ENCODE measurements around the gene COTL1.
"Not testable (repeated sequence)": the region's sequence is repeated elsewhere in the genome, so short reads cannot be mapped to it uniquely, and the experiment has no call there.

GRCh38 chr16:84620913-84621312 lies 3.0 kb upstream of the COTL1 start:
- TF ChIP-seq CTCF (IDR thresholded peaks at IDR 0.05); TP53 (CRISPR knock-in tag; IDR thresholded peaks at IDR 0.05); POLR2A (IDR thresholded peaks at IDR 0.05; ENCODE audit: low read length): not testable (repeated sequence)

All from A549 (cell line).